ENCODE results near the gene PIP4K2A.
"Not testable (repeated sequence)": the region's sequence is repeated elsewhere in the genome, so short reads cannot be mapped to it uniquely, and the experiment has no call there.

The PIP4K2A gene

DNA sequence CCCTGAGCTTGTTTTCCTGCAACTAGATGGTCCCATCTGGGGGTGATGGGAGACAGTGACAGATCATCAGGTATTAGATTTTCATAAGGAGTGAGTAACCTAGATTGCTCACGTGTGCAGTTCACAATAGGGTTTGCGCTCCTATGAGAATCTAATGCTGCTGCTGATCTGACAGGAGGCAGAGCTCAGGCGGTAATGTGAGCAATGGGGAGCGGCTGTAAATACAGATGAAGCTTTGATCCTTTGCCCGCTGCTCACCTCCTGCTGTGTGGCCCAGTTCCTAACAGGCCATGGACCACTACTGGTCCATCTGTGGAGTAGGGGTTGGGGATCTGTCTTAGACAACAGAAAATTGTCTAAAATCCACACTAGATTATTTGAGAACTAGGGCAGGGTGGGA lies 22.3 kb downstream of the PIP4K2A start:
- not testable (repeated sequence) for DNase-seq

GRCh38 chr10:22690614-22691431 lies 23.6 kb downstream of the PIP4K2A start:
- DNase-seq = no peak

- no peak for DNase-seq
These were observed 24.2 kb downstream of the PIP4K2A start for GRCh38 chr10:22690158-22690557.

DNA sequence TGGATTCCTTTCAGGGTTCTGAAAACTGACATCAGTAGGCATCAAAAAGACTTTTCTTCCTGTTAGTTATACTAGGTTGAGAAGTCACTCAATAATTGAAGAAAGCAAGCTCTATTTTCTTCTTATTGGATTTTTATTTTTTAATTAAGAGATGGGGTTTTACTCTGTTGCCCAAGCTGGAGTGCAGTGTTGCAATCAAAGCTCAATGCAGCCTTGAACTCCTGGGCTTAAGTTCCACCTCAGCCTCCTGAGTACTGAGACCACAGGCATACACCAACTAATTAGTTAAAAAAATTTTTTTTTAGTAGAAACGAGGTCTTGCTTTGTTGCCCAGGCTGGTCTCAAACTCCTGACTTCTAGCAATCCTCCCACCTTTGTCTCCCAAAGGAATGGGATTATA lies 28.0 kb downstream of the PIP4K2A start:
- DNase-seq = no peak

DNA sequence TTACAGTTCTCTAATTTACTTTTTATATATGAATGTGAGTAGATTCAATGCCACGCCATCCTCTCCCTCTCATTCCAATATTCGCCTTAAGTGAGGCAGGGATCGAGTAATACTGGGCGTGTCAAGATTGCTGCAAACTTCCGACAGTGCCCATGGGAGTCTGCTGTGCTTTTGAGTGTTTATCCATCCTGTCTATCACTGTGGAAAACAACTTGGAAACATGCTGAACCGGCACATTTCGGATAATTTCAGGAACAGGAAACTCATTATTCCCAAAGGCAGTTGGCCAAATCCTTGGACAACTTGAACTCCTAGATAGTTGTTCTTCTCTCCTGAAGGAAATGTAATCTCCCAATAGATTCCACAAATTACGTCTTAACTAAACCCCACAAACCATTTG lies 28.5 kb downstream of the PIP4K2A start:
- no peak for DNase-seq

DNA sequence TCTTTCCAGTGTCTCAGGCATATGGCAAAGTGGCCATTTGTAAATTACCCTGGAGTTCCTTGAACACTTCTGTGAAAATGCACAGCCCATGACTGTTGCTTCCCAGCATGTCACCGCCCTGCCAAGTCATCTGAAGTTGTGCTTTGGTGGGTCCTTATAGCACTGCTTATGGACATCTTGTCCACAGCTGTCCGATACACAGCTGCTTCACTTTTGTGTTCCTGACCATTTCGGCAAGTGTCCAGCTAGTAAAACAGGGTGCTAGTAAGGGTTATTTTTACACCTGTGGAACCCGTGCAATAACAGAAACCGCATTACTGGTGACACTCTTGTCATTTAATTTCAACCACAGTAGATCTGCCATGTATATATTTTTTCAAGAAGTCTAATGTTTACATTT lies 29.7 kb downstream of the PIP4K2A start:
- no peak for DNase-seq

- no peak for DNase-seq
These were observed 31.3 kb downstream of the PIP4K2A start for GRCh38 chr10:22683140-22683389.

GRCh38 chr10:22682237-22683139 lies 31.9 kb downstream of the PIP4K2A start:
- DNase-seq = peak; percentile 82

- DNase-seq = peak; percentile 61
These were observed 32.6 kb downstream of the PIP4K2A start for GRCh38 chr10:22681783-22682183.

GRCh38 chr10:22681301-22681700 lies 33.1 kb downstream of the PIP4K2A start:
- no peak for DNase-seq

GRCh38 chr10:22679608-22680007 lies 34.8 kb downstream of the PIP4K2A start:
- peak; percentile 42 for DNase-seq

- no peak for DNase-seq
These were observed 37.0 kb downstream of the PIP4K2A start for GRCh38 chr10:22677333-22677732.

- DNase-seq = no peak
These were observed 37.9 kb downstream of the PIP4K2A start for GRCh38 chr10:22676435-22676834.

DNA sequence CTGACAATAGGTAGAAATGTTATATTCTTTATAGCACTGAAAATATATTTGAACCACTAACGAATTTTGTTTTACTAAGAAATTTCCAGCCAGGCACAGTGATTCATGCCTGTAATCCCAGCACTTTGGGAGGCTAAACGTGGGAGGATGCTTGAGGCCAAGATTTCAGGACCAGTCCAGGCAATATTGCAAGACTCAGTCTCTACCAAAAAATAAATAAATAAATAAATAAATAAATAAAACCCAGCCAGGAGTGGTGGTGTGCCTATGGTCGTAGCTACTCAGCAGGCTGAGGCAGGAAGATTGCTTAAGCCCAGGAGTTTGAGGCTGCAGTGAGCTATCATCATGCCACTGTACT lies 39.8 kb downstream of the PIP4K2A start:
- DNase-seq = no peak

DNA sequence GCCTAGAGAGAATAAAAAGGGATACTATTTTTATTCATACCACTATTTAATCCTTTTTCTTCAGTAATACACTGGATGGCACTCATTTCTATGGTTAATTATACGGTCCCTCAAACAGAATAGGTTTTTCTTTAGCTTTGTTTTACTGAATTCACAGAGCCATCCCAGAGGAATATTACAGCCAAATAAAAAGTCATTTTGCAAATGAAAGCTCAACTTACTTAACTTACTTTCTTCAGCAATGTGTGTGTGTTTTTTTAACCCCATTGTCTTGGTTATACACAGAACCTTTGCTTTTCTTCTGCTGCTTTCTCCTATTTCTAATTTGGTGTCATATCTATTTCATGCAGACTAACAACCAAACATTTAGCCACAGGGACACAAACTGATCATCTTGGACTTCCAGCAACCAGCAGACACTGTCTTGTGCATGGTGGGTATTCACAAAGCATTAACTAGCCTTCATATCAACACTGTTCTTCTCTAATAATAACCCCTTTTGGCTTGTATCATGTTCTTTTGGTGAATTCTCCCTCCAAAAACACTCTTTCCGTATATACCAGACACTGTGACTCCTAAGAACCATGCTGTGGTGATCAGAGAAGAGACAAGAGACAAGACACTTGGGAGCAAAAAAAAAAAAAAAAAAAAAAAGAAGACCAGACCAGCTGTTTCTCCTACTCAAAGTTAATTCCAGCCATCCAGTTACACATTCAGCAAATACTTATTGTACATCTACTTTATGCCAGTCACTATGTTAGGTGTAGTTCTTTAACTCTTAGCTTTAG lies 40.4 kb downstream of the PIP4K2A start:
- no peak for DNase-seq

DNA sequence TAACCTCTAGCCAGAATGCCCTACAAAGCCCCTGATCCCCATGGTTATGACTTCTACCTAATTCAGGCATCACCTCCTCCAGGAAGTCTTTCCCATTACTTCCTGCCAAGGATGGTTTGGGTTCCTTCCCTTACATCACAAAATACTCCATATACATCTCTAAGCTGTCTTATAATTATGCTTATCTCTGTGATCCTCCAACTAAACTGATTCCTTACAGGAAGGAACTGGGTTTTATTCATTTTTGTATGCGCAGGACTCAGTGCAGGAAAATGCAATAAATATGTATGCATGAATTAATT lies 41.3 kb downstream of the PIP4K2A start:
- no peak for DNase-seq

DNA sequence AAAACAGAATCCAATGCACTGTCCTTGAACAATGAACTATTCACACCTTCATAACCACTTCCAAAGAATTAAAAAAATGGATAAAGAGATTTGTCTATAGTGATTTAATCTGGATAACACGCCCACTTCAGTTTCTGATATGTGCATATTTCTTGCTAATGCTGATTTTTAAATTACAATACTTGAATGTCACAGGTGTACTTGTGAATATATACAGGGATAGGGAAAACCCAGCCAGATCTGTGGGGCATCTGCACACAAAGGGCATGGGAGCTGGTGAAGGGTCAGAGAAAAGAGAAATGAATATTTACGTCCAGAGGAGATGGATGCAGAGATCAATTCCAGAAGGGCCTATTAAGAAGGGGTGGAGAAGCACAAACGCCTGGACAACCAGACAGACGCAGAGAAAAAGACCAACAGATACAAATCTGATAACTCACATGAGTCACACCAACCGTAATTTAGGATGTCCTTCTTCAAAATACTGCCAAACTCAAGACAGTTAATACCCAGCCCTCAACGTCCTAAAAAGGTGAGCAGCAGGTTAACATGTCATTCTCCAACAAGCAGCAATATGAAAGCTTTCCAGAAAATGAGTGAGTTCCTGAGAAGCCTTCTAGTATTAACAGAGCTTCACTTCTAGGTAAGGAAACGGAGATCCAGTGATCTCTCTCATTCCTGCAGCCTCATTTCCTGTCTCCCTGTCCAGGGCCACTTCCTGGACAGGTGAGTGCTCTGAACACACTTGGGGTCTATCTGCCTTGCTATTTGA lies 41.9 kb downstream of the PIP4K2A start:
- no peak for DNase-seq

GRCh38 chr10:22670788-22671187 lies 43.6 kb downstream of the PIP4K2A start:
- no peak for DNase-seq

- no peak for DNase-seq
These were observed 45.1 kb downstream of the PIP4K2A start for GRCh38 chr10:22669163-22669711.

GRCh38 chr10:22667093-22667480 lies 47.3 kb downstream of the PIP4K2A start:
- DNase-seq = peak; percentile 43

DNA sequence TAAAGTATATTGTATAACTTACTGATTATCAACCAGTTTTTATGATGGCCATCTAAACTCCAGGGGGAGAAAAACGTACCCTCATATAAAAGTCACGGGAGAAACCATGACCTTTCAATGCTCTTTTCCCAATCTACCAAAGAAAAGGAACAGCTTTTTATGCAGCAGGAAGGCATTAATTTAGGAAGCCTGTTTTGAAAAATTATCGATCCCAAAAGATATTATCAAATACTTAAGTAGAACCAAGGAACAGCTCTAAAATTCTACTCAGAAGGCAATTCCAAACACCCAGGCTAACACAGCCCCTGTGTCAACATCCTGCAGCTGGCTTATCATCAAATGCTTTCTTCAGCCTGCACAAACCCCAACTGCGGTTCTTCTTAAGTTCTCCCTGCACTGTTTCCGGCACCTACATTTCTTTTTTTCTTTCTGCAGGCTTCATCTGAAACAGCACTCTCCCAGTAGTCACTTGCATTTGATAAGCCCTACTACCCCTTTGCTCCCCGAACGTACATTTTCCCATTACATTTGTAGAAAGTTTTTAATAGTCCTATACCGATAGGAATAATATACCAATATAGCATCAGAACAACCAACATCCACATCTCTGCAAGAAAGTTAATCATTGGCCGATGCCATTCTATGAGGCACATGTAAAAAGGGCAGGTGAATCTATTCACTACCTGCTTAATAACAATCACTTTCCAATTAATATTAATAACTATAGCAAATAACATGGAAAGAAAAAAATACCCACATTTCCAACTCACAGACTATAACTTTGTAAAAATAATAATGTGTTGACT lies 47.9 kb downstream of the PIP4K2A start:
- peak; percentile 85 for DNase-seq

GRCh38 chr10:22665329-22665728 lies 49.0 kb downstream of the PIP4K2A start:
- no peak for DNase-seq
